Endothelial cell of umbilical vein (primary cell): Measurements from ENCODE around the gene ARL5B. TPM values are rescaled to one million over a fixed set of nuclear protein-coding genes. Genes with fewer than 3 reads are reported as not detected.
"Not testable (repeated sequence)": the region's sequence is repeated elsewhere in the genome, so short reads cannot be mapped to it uniquely, and the experiment has no call there.

Experiments
- BruUV-seq: library from RNA; stranded (reverse); fragments of 400-500 nt; replicated peaks from 2 replicates; lab custom pipeline; 2021; lab: Mats Ljungman, UMichigan
- CTCF ChIA-PET: fragments of 300-600, 350-600 bp; sonication (Branson Sonifier 250); formaldehyde crosslinking; loops from one replicate; lab custom pipeline; 2021; ENCODE audit warnings: antibody characterized with exemption, inconsistent platforms; lab: Charles Lee
- POLR2A ChIA-PET: fragments of 300-600, 350-600 bp; sonication (Branson Sonifier 250); formaldehyde crosslinking; loops from one replicate; lab custom pipeline; 2021; ENCODE audit warnings: antibody characterized with exemption, inconsistent platforms; lab: Charles Lee
- DNase-seq: peaks from one replicate; pipeline ENCODE4 v3.0.0-alpha.2; 2011; ENCODE audit warnings: low read depth, low spot score
- FAIRE-seq: peaks from 2 replicates; lab custom pipeline; 2011; peaks lifted over from hg19 to GRCh38; lab: Jason Lieb, UNC
- H2AFZ ChIP-seq: 2 replicates; pipeline ENCODE4 v1.6.0; 2012; ENCODE audit warnings: low read depth, low read length, control low read depth, inconsistent platforms
- H3K27ac ChIP-seq: 2 replicates; pipeline ENCODE4 v1.5.1; 2011; ENCODE audit warnings: low read depth, mild to moderate bottlenecking, control low read depth, low read length, moderate library complexity; ENCODE audit not compliant: insufficient read depth
- H3K27me3 ChIP-seq, 2 experiments: 2 replicates each; pipeline versions ENCODE4 v1.6.0 to v1.6.1; 2011; ENCODE audit warnings: low read length in 2 of 2, mixed read lengths in 1 of 2; ENCODE audit not compliant: control insufficient read depth in 2 of 2, insufficient read depth in 2 of 2
- H3K36me3 ChIP-seq, 2 experiments: 2 replicates in 1 of 2; 3 replicates in 1 of 2; pipeline ENCODE4 v1.5.1; 2011; ENCODE audit warnings: low read length in 2 of 2, mild to moderate bottlenecking in 1 of 2, moderate library complexity in 1 of 2; ENCODE audit not compliant: control insufficient read depth in 2 of 2, insufficient read depth in 2 of 2; ENCODE audit errors: extremely low read depth in 1 of 2
- H3K4me1 ChIP-seq: 3 replicates; pipeline ENCODE4 v1.5.1; 2011; ENCODE audit warnings: mild to moderate bottlenecking, low read length; ENCODE audit not compliant: control insufficient read depth, insufficient read depth; ENCODE audit errors: extremely low read depth
- H3K4me2 ChIP-seq: 2 replicates; pipeline ENCODE4 v1.6.1; 2011; ENCODE audit warnings: low read length, control low read depth, mixed read lengths; ENCODE audit not compliant: insufficient read depth
- H3K4me3 ChIP-seq, 3 experiments: fragments of 200-600 bp in 1 of 3; sonication (generic), shearing (Covaris generic) in 1 of 3; replicated peaks in 1 of 3; 2 replicates each; pipeline ENCODE4 v1.5.1; 2011 to 2016; ENCODE audit warnings: control low read depth in 3 of 3, low read length in 3 of 3, mild to moderate bottlenecking in 2 of 3, inconsistent platforms in 1 of 3, low read depth in 1 of 3, moderate library complexity in 1 of 3; ENCODE audit not compliant: insufficient read depth in 1 of 3
- H3K79me2 ChIP-seq: 2 replicates; pipeline ENCODE4 v1.6.0; 2012; ENCODE audit warnings: low read length, inconsistent platforms; ENCODE audit not compliant: control insufficient read depth, insufficient read depth
- H3K9ac ChIP-seq: replicated peaks from 2 replicates; pipeline ENCODE3; 2011; ENCODE audit warnings: low read length, control low read depth; ENCODE audit not compliant: insufficient read depth; ENCODE audit errors: extremely low read depth
- H3K9me1 ChIP-seq: replicated peaks from 3 replicates; pipeline ENCODE4 v1.6.0; 2011; ENCODE audit warnings: mild to moderate bottlenecking, low read length; ENCODE audit not compliant: control insufficient read depth, insufficient read depth; ENCODE audit errors: extremely low read depth
- H3K9me3 ChIP-seq: replicated peaks from 2 replicates; pipeline ENCODE4 v1.5.1; 2012; ENCODE audit warnings: low read length, inconsistent platforms; ENCODE audit not compliant: control insufficient read depth, insufficient read depth
- H4K20me1 ChIP-seq: replicated peaks from 2 replicates; pipeline ENCODE3; 2011; ENCODE audit warnings: mild to moderate bottlenecking, low read length; ENCODE audit not compliant: control insufficient read depth, insufficient read depth; ENCODE audit errors: extremely low read depth
- JUN ChIP-seq: IDR thresholded peaks from 2 replicates; pipeline ENCODE4 v1.6.1; 2011; ENCODE audit warnings: borderline replicate concordance, low read depth; ENCODE audit not compliant: insufficient read length, insufficient read depth
- POLR2A ChIP-seq: IDR thresholded peaks from 2 replicates; pipeline ENCODE4 v1.6.1; 2012; ENCODE audit warnings: low read depth, mild to moderate bottlenecking, control low read depth, low read length
- POLR2AphosphoS5 ChIP-seq: IDR thresholded peaks from 2 replicates; pipeline ENCODE4 v1.6.1; 2012; ENCODE audit warnings: low read depth, mild to moderate bottlenecking, control low read depth, low read length, moderate library complexity; ENCODE audit not compliant: insufficient read depth
- dilution Hi-C: fragments of 300-500 bp; cut with MboI; formaldehyde crosslinking; loops from one replicate; pipeline ENCODE4 v1.15.0; 2019; ENCODE audit warnings: low sequenced_read_pairs; ENCODE audit not compliant: extremely low pct_ligation_motif_present
- intact Hi-C: fragments of 100-400 bp; cut with micrococcal nuclease; formaldehyde crosslinking; loops from one replicate; pipeline ENCODE4 v1.10.0; 2022
- polyA plus RNA-seq, 4 experiments: library from polyadenylated mRNA; depleted of rRNA in 3 of 4; stranded (reverse) in 3 of 4; unstranded in 1 of 4; fragments of >200 nt; gene quantifications; 2 replicates each; pipeline versions ENCODE4 v1.2.1 to v1.2.3, GENCODE V29; 2011 to 2012; ENCODE audit warnings: missing spikeins in 1 of 4
- total RNA-seq: library from RNA; stranded (reverse); gene quantifications from 2 replicates; pipeline ENCODE4 v1.2.3, GENCODE V29; 2021

The ARL5B gene
- total and polyA plus RNA-seq, 2 donors (not counting 3 experiments of a cell fraction or from before 2014, with no cell fraction given), result 5.1 to 19.1 TPM

DNA sequence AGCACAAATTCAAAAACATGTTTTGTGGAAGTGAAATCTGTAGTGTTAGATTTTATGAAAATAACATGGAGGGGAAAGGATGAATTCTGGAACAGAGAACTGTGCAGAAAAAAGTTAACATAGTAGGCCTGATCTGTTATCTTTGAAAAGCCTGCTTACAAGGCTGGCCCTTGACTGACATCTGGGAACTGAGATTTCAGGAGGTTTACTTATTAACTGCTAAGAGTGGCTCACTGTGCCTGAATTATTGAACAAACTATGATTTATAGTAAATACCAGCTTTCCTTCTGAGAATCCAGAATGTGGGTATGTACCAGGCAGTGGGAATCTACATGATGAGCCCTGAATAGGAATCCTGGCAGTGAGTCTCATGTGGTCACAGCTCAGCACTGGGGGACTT is 38.4 kb upstream of the ARL5B start:
- DNase-seq (no peak), FAIRE-seq (no peak)
- TF ChIP-seq JUN, result no peak
- TF ChIP-seq POLR2A, result no peak
- no peak for TF ChIP-seq POLR2AphosphoS5
- Histone ChIP-seq H3K27me3 (no peaks in the 10 kb centered on the region), H3K4me1 (no peaks in the 10 kb centered on the region), H3K79me2 (no peaks in the 10 kb centered on the region), H3K27ac (no peak overlapping the region), H3K9ac (no peak overlapping the region), H3K36me3 (no peaks in the 10 kb centered on the region), H3K9me3 (no peaks in the 10 kb centered on the region), H4K20me1 (no peaks in the 10 kb centered on the region), H3K4me3 (no peak overlapping the region), H3K9me1 (no peaks in the 10 kb centered on the region), H2AFZ (no peak overlapping the region), H3K4me2 (no peak overlapping the region)
- intact Hi-C loops (no loop called here), dilution Hi-C loops (no loop called here)
- BruUV-seq, result no TSS peak
- ChIA-PET CTCF (no interaction called here), POLR2A (no interaction called here)

DNA sequence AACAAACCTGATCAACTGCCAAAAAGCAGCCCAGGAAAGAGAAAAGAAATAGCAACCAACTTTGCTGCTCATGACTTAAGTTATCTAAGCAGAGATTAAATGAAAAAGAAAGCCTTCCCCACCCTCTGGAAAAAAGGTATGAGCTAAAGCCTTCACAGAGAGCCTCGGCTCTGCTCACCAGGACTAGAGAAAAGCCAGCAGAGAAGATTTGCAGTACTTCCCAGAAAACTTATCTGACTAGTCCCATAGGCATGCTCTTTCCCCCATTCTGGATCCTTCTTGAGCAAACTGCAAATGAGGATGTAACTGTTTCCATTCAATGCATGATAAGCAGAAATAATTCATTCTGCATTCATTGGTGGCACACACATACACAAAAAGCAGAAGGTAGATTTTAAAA is 35.6 kb upstream of the ARL5B start:
- H3K4me2 ChIP-seq, POLR2A ChIA-PET, FAIRE-seq, H4K20me1 ChIP-seq, H3K4me1 ChIP-seq, H3K9me1 ChIP-seq, H3K9ac ChIP-seq, H3K9me3 ChIP-seq, H2AFZ ChIP-seq, H3K27ac ChIP-seq, H3K79me2 ChIP-seq, dilution Hi-C loops, intact Hi-C loops, H3K27me3 ChIP-seq, H3K36me3 ChIP-seq, H3K4me3 ChIP-seq, CTCF ChIA-PET, DNase-seq, BruUV-seq: not testable (repeated sequence)
